Stimulated activated CD4-positive, alpha-beta T cell treated with anti-CD3 and anti-CD28 coated beads, Interleukin-12 subunit alpha, Interleukin-12 subunit beta, amount 100 ng/mL, for 24 hours (primary cell): Measurements from ENCODE around the gene NPEPL1.
"Not testable (repeated sequence)": the region's sequence is repeated elsewhere in the genome, so short reads cannot be mapped to it uniquely, and the experiment has no call there.

Source experiments
- DNase-seq, 2 experiments: peaks; one replicate each; pipeline ENCODE4 v3.0.0-alpha.2; 2020; ENCODE audit warnings: low read depth in 2 of 2

Gene NPEPL1

DNA sequence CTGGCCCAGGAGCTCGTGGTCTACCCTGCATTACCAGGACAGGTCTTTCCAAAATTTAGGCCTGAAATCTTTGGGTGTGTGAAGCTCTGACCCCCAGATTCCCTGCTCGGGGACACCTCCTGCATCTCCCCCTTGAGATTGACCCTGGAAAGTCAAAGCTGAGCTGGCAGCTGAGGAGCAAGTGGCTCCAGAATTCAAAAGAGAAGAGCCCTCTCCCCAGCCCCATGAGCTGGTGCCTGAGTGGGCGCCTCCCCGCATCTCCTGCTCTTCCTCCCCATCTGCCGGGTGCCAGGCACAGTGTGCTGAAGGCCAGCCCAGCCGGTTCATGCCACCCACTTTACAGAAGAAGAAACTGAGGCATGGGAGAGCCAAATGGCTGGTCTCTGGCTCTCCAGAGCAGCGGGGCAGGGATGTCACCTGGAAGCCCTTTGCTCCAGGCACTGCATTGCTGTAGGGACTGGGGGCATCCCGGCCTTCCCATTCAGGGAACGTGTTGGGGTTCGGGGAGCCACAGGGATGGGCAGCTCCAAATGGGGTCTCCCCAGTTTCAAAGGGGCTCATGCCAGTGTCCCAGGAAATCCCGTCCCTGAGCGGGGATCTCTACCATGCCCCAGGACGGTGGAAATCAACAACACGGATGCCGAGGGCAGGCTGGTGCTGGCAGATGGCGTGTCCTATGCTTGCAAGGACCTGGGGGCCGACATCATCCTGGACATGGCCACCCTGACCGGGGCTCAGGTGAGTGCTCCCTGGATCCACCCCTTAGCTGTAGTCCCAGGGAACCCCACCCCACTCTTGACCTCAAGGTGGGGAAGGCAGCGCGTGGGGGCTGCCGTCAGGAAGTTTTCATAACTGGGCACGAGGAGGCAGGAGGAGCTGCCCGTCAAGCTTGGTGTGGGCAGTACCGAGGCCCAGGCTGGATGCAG, 20.5 kb downstream of the NPEPL1 start:
- no peak for DNase-seq

DNA sequence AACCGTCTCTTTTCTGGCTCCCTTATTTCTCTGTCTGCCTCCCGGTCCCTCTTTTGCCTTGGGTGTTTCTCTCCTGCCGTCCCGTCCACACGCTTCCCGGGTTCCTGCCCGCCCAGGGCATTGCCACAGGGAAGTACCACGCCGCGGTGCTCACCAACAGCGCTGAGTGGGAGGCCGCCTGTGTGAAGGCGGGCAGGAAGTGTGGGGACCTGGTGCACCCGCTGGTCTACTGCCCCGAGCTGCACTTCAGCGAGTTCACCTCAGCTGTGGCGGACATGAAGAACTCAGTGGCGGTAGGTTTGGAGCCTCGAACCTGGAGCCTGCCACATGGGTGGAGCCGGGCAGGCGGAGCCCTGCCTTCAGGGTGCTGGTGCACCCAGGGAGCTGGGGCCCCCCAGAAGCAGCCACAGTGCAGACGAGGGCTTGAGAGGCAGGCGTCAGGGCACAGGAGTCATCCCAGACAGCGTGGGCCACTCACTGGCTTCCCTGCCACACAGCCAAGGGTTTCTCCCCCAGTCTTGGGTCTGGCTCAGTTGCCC, 21.3 kb downstream of the NPEPL1 start:
- DNase-seq, result no peak

DNA sequence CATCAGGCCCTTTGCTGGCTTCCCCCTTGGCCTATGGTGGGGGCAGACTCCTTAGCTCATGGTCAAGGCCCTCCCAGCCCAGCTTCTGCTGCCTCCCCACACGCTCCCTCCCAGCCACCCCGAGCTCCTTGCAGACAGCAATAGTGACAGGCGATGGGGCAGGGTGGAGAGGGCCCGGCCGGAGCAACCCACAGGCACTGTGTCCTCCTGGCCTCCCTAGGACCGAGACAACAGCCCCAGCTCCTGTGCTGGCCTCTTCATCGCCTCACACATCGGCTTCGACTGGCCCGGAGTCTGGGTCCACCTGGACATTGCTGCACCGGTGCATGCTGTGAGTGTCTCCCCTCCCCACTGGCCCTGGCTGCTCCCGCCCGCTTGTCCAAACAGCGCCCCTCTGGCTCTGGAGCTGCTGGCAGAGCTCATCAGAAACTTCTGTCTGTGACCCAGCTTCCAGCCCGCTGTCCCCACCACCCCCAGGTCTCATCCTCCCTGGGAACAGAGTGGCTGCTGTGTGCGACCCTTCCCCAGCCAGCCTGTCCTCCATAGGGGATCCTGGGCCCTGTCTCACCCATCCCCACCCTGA, 21.8 kb downstream of the NPEPL1 start:
- no peak for DNase-seq

DNA sequence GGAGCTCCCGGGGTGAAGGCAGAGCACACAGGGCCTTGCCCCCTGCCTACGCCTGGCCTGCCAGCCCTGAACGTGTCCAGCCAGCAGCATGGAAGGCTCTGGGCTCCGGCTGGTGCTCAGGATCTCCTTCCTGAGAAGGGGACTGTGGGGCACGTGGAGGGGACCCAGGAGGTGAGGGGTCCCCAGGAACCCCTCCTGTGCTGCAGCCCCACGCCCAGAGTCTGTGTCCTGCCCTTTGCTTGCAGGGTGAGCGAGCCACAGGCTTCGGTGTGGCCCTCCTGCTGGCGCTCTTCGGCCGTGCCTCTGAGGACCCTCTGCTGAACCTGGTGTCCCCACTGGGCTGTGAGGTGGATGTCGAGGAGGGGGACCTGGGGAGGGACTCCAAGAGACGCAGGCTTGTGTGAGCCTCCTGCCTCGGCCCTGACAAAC, 22.3 kb downstream of the NPEPL1 start:
- DNase-seq, result no peak

DNA sequence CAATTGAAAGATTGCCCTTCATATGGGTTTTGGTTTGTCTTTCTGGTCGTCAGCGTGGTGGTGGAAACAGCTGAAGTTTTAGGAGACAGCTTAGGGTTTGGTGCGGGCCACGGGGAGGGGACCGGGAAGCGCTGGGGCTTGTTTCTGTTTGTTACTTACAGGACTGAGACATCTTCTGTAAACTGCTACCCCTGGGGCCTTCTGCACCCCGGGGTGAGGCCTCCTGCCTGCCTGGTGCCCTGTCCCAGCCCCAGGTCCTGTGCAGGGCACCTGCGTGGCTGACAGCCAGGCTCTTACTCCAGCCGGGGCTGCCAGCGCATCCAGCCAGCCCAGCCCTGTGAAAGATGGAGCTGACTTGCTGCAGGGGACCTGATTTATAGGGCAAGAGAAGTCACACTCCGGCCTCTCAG, 22.8 kb downstream of the NPEPL1 start:
- DNase-seq, result no peak

DNA sequence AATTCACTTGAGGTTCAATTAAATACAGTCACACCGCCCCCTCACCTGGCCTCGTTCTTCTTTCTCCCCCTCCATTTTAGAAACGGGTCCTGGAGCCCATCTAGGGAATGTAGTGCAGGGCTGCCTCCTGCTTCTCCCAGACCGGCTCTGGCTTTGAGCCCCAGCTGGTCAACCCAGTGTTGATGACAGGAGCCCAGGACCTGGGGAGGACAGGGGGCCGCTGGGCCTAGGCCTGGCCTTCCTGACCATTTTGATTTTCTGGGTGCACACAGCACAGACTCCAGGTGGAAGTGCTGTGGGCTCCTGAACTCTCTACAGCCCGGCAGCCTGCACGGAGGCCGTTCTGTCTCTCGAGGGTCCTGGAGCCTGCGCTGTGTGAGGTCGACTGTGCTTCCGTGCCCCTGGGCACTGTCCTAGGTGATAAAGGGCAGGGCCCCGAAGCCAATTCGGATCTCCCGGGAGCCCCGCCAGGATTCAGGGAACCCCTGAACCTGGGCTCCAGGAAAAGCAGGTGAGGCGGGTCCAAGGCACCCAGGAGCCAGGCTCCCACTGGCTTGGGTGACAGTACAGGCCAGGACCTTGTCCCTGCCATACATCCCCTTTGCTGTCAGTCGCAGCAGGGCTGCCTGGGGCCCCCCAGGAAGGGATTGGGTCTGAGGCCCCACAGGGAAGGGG, 23.3 kb downstream of the NPEPL1 start:
- no peak for DNase-seq

DNA sequence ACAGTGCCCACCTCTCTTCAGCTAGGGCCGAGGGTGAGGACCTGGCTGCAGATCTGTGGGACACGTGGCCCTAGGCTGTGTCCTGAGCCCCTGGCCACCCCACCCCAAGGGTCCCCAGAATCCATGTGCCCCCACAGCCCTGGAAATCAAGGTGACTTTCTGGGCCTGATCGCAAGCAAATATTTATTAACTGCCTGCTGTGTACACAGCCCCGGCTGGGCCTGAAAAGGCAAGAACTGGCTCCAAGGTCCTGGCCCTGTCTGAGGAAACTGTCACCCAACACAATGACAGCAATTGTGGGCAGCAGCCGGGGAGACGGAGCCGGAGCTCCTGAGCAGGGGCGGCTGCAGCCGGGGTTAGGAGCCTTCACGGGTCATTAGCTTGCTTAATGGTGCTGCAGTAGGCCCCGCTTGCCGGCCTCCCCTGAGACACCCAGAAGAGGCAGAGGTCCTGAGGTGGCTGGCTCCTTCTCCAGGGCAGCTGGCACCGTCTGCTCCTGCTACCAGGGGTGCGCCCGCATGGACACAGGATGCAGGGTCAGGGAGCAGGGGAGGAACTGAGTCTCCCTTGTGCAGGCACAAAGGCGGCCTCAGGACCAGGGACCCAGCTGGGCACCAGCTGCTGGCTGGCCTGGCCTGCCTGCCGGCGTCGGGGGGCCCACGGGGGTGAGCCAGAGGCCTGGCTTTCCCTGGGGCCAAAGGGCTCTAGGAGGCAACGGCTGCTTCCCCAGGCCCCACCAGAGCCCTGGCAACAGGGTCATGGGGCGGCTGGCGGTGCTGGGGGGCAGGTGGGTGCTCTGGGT, 24.1 kb downstream of the NPEPL1 start:
- no peak for DNase-seq

DNA sequence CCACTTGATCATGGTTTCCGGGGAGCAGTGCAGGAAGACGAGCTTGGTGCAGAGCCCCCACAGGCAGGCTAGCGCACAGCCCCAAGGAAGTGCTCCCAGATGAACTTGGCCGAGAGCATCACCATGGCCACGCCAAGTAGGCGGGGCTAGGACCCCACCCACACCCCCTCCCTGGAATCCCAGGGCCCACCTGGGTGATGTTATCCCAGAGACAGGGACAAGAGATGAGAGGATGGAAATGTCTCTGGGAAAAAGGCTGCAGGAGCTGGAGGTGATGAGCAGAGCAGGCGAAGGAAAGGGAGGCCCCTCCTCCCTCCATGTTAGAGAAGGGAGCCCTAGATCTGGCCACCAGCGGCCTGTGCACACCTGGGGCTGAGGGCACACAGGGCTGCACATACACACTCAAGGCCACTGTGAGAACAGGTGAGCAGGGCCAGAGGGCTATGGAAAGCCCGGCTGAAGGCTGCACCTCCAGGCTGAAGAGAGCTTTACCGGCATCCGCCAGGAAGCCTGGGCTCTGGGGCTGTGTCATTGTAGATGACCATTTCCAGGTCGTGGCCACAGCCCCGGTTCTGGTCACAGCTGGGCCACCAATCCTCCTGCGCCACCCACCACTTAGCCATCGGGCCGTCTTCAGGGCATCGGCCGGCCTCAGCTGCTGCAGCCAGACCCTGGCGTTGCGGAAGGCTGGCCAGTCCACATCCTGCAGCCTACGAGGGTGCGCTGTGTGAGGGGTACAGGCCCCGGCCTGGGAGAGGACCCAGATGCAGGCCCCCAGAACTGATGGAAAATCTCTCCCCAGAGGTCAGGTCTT, 24.9 kb downstream of the NPEPL1 start:
- DNase-seq, result no peak

DNA sequence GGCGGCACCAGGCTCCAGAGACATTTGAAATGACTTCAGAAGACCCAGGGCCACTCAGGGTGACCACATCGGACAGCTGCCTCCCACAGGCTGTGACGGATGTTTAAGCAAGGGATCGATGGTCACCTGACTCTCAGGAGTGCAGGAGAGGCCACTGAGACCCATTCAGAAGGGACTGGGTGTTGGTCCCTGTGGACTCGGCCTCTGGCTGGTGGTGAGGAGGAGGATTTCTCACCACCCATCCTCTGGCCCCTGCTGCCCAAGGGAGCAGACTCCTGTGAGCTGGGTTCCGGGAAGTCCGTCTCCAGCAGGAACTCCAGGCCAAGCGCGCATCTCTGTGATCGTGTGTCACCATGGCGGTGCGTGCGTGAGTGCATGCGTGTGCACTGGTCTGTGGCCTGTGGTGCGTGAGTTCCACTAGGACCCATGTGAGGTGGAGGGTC, 25.5 kb downstream of the NPEPL1 start:
- no peak for DNase-seq

DNA sequence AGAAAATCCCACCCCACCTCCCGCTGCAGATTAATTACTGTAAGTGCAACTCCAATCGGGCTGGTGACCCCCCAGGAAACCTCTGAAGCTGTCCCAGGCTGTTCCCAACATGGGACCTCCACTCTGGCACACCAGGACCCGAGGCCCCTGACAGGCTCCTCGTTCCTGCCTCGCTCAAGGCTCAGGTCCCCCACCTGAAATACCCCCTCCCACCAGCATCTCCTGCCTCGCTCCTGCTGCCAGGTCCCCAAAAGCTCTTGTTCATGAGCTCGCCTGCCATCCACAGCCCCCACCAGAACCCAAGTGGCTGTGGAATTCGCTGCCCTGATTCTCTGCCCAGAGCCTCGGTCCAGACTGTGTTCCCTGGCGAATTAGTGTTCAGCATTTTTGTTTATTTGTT, 26.1 kb downstream of the NPEPL1 start:
- no peak for DNase-seq

DNA sequence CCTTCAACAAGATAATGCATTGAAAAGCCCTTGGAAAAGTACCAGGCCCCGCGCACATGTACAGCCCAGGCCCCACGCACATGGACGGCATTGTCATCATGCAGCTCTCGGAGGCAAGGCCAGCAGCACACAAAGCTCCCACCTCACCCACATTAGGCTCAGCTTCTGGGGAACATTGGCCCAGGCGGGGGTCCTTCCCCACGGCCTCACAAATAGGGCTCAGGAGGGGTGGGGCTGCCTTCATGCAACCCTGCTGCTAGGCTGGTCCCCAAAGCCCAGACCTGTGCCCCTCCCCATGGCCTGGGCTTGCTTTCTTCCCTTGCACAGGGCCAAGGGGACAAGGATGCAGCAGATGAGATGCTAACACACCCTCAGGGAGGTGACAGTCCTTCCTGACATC, 26.7 kb downstream of the NPEPL1 start:
- no peak for DNase-seq

DNA sequence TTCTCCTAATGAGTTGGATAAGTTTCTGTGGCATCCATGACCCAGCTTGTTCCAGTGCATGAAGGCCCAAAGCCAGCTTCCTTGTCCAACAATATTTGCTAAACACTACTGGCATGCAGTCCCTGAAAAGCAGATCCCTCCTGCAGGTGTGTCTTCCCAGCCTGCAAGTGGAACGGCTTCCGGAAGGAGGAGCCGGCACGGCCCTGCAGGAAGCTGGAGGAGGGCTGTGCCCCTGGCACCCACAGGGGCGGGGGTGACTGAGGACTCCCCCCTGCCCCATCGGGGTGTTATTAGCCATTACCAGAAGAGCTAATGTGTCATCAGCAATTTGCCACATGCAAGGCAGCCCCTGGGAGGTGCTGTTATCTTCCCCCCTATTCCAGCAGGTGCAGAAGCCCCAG, 27.4 kb downstream of the NPEPL1 start:
- no peak for DNase-seq

DNA sequence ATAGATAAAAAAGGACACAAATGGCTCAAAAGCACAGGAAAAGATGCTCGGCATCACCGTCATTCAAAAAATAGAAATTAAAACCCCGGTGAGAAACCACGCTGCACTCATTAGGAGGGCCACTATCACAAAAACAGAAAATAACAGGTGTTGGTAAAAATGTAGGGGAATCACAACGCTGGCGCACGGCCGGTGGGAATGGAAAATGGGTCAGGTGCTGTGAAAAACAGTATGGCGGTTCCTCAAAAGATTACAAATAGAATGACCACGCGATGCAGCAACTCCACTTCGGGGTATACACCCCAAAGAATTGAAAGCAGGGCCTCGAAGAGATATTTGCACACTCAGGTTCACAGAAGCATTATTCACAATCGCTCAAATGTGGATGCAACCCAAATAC, 28.3 kb downstream of the NPEPL1 start:
- no peak for DNase-seq

DNA sequence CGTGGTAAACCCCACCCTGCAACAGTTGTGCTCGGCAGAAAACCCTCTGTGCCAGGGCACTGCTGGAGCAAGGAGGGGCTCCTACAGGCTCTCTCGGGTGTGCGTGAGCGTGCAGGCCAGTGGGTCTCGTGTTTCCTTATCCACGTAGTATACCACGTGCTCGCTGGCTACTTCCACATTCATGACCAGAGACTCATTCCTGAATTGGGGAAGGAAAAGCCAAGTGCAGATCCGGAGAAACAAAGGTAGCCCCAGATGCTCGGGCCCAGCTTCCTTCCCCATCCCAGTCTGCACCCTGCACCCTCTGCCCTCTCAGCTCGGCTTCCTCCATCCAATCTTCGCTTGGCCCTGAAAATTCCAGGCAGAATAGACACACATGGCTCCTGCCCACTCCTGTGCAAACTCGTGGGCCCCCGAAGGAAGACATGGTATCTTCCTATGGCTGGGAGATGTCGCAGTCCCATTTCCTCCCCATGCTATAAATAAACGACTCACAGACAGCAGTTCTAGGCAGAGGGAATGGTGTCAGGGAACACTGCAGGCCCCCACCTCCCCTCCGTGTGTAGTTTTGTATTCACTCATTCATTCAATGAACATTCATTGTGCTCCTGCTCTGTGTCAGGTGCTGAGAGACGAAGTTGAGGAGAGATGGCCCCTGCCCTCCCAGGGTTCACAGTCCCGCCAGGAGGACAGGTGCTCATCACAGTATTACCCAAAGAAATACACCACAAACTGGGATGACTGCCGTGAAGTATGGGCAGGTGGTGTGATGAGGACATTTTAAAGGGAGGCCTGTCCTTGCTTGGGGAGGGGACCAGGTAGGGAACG, 29.6 kb downstream of the NPEPL1 start:
- DNase-seq, result no peak

DNA sequence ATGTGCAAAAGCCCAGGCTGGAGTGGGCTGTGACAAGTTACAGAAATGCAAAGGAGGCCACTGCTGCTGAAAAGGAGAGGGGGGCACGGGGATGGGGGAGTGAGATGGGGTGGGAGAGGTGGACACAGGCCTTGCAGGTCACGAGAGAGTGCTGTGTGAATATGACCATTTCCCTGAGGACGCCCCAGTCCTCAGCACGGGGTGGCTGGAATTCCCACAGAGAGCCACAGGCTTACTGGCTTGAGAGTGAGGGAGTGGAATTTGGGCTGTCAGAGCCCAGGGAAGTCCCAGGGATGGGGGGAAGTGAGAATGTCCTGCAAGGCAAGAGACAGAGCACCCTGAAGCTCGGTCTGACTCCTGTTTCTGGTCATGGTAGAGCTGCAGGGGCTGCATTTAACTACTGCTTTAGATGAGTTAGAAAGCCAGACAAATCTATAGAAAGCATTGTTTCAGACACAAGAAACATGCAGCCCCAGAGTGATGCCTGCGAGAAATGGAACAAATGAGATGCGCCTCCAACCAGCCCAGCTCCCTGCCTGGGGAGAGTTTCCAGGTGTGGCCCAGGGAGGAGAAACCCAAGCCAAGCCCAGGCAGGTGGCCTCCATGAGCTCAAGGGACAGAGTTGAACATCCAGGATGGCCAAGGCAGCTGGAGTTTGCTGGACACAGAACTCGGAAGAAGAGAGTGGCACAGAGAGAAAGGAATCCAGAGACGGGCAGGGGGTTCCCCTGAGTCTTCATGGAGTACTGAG, 30.5 kb downstream of the NPEPL1 start:
- DNase-seq, result no peak

DNA sequence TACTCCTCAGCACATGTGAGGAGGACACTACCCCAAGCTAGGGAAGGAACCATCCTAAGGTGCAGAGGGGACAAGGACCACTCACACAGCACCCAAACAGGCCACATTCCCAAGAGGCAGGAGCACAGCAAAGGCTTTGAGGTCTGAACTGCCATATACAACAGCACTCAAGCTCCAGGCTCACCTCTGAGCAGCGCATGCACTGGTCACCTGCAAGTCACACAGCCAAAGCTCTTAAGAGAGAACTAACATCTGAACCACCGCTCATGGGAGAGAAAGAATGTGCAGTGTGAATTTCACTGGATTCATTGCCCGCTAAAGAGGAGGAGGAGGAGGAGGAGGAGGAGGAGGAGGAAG, 31.0 kb downstream of the NPEPL1 start:
- no peak for DNase-seq

DNA sequence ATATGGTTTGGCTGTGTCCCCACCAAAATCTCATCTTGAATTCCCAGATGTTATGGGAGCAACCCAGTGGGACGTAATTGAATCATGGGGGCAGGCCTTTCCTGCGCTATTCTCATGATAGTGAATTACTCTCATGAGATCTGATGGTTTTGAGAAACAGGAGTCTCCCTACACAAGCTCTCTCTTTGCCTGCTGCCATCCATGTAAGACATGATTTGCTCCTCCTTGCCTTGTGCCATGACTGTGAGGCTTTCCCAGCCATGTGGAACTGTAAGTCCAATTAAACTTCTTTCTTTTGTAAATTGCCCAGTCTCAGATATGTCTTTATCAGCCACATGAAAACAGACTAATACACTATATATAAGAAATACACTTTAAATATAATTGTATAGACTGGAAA, 33.6 kb downstream of the NPEPL1 start:
- not testable (repeated sequence) for DNase-seq

DNA sequence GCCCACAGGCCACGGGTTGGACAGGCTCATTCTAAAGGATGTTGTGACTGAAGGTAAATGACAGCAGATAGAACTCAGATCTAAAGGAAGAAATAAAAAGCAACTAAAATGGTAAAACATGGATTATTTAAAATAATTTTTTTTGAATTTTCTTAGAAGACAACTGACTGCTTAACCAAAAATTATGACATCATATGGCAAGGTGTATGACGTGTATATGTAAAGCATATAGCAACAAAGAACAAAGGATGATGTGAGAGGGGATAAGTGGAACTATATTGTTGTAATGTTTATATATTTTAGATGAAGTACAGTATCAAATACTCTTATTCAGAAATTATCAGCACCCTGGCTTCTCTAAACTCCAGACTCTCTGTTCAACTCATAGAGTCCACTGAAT, 38.6 kb downstream of the NPEPL1 start:
- no peak for DNase-seq

DNA sequence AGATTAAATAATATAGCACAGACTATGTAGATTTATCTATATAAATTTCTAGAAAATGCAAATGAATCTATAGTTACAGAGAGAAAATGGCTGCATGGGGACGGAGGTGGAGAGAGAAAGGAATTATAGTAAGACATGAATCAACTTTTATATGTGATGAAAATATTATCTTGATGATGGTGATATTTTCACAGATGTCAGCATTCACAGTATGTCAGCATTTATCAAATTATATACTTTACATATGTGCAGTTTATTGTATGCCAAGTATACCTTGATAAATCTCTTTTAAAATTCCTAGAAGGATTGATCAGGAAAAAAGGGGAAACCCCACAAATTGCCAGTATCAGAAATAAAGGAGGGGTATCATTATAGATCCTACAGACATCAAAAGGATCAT, 44.6 kb downstream of the NPEPL1 start:
- no peak for DNase-seq
